IMR-90 (cell line): ENCODE measurements around the gene PKD1L1. TPM values are rescaled to one million over a fixed set of nuclear protein-coding genes. Genes with fewer than 3 reads are reported as not detected.

Source experiments
- ATAC-seq: fragments of 200-7000 bp; cut with Tn5 transposase; 2 replicates; pipeline ENCODE4 v1.9.1; 2020; ENCODE audit warnings: low read depth, mild to moderate bottlenecking, moderate library complexity
- BruUV-seq: library from RNA; stranded (reverse); fragments of 400-500 nt; replicated peaks from 2 replicates; lab custom pipeline; 2021; lab: Mats Ljungman, UMichigan
- CTCF ChIA-PET: fragments of 300-600 bp; formaldehyde crosslinking; extraction: SDS; loops from one replicate; lab custom pipeline; 2021; ENCODE audit warnings: antibody characterized with exemption; lab: Yijun Ruan, JAX
- POLR2A ChIA-PET: fragments of 300-600 bp; sonication (Branson Sonifier 250); formaldehyde crosslinking; loops from one replicate; lab custom pipeline; 2022; ENCODE audit warnings: antibody characterized with exemption; ENCODE audit not compliant: unreplicated experiment; lab: Charles Lee
- DNase-seq: peaks from one replicate; pipeline ENCODE4 v3.0.0; 2013
- H2AFZ ChIP-seq: replicated peaks from 2 replicates; pipeline ENCODE3; 2013; ENCODE audit warnings: low read length, mild to moderate bottlenecking; ENCODE audit not compliant: poor library complexity
- H2AK5ac ChIP-seq: 2 replicates; pipeline ENCODE4 v1.6.1; 2013; ENCODE audit warnings: low read depth, low read length, inconsistent platforms
- H2AK9ac ChIP-seq: replicated peaks from 2 replicates; pipeline ENCODE3; 2013; ENCODE audit warnings: mild to moderate bottlenecking, low read depth, low read length, moderate library complexity; ENCODE audit not compliant: poor library complexity
- H2BK120ac ChIP-seq: 2 replicates; pipeline ENCODE4 v1.6.1; 2013; ENCODE audit warnings: low read depth, low read length, inconsistent platforms
- H2BK15ac ChIP-seq: 3 replicates; pipeline ENCODE4 v1.6.1; 2013; ENCODE audit warnings: low read depth, low read length, inconsistent platforms
- H2BK20ac ChIP-seq: 2 replicates; pipeline ENCODE4 v1.6.1; 2013; ENCODE audit warnings: low read depth, mild to moderate bottlenecking, inconsistent platforms, low read length, moderate library complexity
- H2BK5ac ChIP-seq: 2 replicates; pipeline ENCODE4 v1.6.1; 2013; ENCODE audit warnings: mild to moderate bottlenecking, low read depth, low read length, inconsistent platforms; ENCODE audit not compliant: poor library complexity, severe bottlenecking
- H3K14ac ChIP-seq: replicated peaks from 2 replicates; pipeline ENCODE4 v1.6.1; 2013; ENCODE audit warnings: low read depth, low read length, inconsistent platforms
- H3K18ac ChIP-seq: 2 replicates; pipeline ENCODE4 v1.6.1; 2013; ENCODE audit warnings: low read depth, low read length, control low read depth
- H3K23ac ChIP-seq: 2 replicates; pipeline ENCODE4 v1.6.1; 2013; ENCODE audit warnings: low read depth, low read length, inconsistent platforms
- H3K27ac ChIP-seq: 2 replicates; pipeline ENCODE4 v1.5.1; 2013; ENCODE audit warnings: mild to moderate bottlenecking, control low read depth, low read length; ENCODE audit not compliant: insufficient read depth
- H3K27me3 ChIP-seq: 2 replicates; pipeline ENCODE4 v1.6.1; 2013; ENCODE audit warnings: low read length; ENCODE audit not compliant: control insufficient read depth, insufficient read depth
- H3K36me3 ChIP-seq: 2 replicates; pipeline ENCODE4 v1.6.1; 2013; ENCODE audit warnings: low read length, mixed read lengths; ENCODE audit not compliant: control insufficient read depth, insufficient read depth
- H3K4ac ChIP-seq: 2 replicates; pipeline ENCODE4 v1.6.1; 2013; ENCODE audit warnings: low read depth, low read length, inconsistent platforms
- H3K4me1 ChIP-seq: 2 replicates; pipeline ENCODE4 v1.6.1; 2013; ENCODE audit warnings: low read length, mixed read lengths; ENCODE audit not compliant: control insufficient read depth, insufficient read depth
- H3K4me2 ChIP-seq: 2 replicates; pipeline ENCODE4 v1.6.1; 2013; ENCODE audit warnings: low read depth, mild to moderate bottlenecking, control low read depth, low read length, moderate library complexity
- H3K4me3 ChIP-seq: 2 replicates; pipeline ENCODE4 v1.5.1; 2013; ENCODE audit warnings: low read depth, mild to moderate bottlenecking, control low read depth, low read length, moderate library complexity; ENCODE audit not compliant: insufficient read depth
- H3K56ac ChIP-seq: 2 replicates; pipeline ENCODE4 v1.6.1; 2013; ENCODE audit warnings: low read length, inconsistent platforms; ENCODE audit not compliant: insufficient read depth; ENCODE audit errors: extremely low read depth
- H3K79me1 ChIP-seq, 2 experiments: 2 replicates each; pipeline ENCODE4 v1.6.1; 2013; ENCODE audit warnings: low read length in 2 of 2, inconsistent platforms in 1 of 2, low read depth in 1 of 2
- H3K9ac ChIP-seq: 2 replicates; pipeline ENCODE4 v1.6.1; 2013; ENCODE audit warnings: low read depth, low read length, control low read depth
- H3K9me1 ChIP-seq: 2 replicates; pipeline ENCODE4 v1.6.1; 2013; ENCODE audit warnings: low read length, inconsistent platforms; ENCODE audit not compliant: insufficient read depth
- H3K9me3 ChIP-seq: 2 replicates; pipeline ENCODE4 v1.6.1; 2013; ENCODE audit warnings: low read length; ENCODE audit not compliant: control insufficient read depth, insufficient read depth
- H4K20me1 ChIP-seq: 2 replicates; pipeline ENCODE4 v1.6.1; 2013; ENCODE audit warnings: low read length, inconsistent platforms; ENCODE audit not compliant: insufficient read depth
- H4K5ac ChIP-seq: 2 replicates; pipeline ENCODE4 v1.6.1; 2013; ENCODE audit warnings: mild to moderate bottlenecking, low read depth, low read length, control low read depth
- H4K8ac ChIP-seq, 2 experiments: 2 replicates each; pipeline ENCODE4 v1.6.1; 2013; ENCODE audit warnings: low read depth in 2 of 2, low read length in 2 of 2, control low read depth in 1 of 2, inconsistent platforms in 1 of 2
- H4K91ac ChIP-seq: 2 replicates; pipeline ENCODE4 v1.6.1; 2013; ENCODE audit warnings: low read depth, low read length, inconsistent platforms; ENCODE audit not compliant: insufficient read depth
- BHLHE40 ChIP-seq: fragments of 150-350 bp; IDR thresholded peaks from 2 replicates; pipeline ENCODE4 v1.6.1; 2016; ENCODE audit warnings: mild to moderate bottlenecking, low read depth, low read length
- CEBPB ChIP-seq: IDR thresholded peaks from 2 replicates; pipeline ENCODE4 v1.6.1; 2012; ENCODE audit warnings: low read depth, low read length, improper control_type of control experiment
- CHD1 ChIP-seq: IDR thresholded peaks from 2 replicates; pipeline ENCODE4 v1.6.1; 2012; ENCODE audit warnings: low read depth, low read length, improper control_type of control experiment
- ELK1 ChIP-seq: fragments of 150-350 bp; IDR thresholded peaks from 2 replicates; pipeline ENCODE4 v1.6.1; 2016; ENCODE audit warnings: low read depth, mild to moderate bottlenecking, low read length, moderate library complexity, borderline replicate concordance
- FOS ChIP-seq: fragments of 150-350 bp; IDR thresholded peaks from 2 replicates; pipeline ENCODE4 v1.6.1; 2016; ENCODE audit warnings: low read depth, low read length
- MAFK ChIP-seq: IDR thresholded peaks from 2 replicates; pipeline ENCODE4 v1.6.1; 2012; ENCODE audit warnings: low read depth, low read length, improper control_type of control experiment
- MAZ ChIP-seq: IDR thresholded peaks from 2 replicates; pipeline ENCODE4 v1.6.1; 2012; ENCODE audit warnings: low read depth, mild to moderate bottlenecking, low read length, improper control_type of control experiment, moderate library complexity, borderline replicate concordance
- MXI1 ChIP-seq: IDR thresholded peaks from 2 replicates; pipeline ENCODE4 v1.6.1; 2012; ENCODE audit warnings: low read depth, mild to moderate bottlenecking, low read length, moderate library complexity, borderline replicate concordance
- NFE2L2 ChIP-seq: fragments of 150-350 bp; IDR thresholded peaks from 2 replicates; pipeline ENCODE4 v1.6.1; 2016; ENCODE audit warnings: low read depth, mild to moderate bottlenecking, low read length
- POLR2A ChIP-seq: IDR thresholded peaks from 2 replicates; pipeline ENCODE4 v1.6.1; 2012; ENCODE audit warnings: mild to moderate bottlenecking, low read depth, low read length
- RAD21 ChIP-seq: IDR thresholded peaks from 2 replicates; pipeline ENCODE4 v1.6.1; 2012; ENCODE audit warnings: low read length, improper control_type of control experiment
- RFX5 ChIP-seq: IDR thresholded peaks from 2 replicates; pipeline ENCODE4 v1.8.0; 2012; ENCODE audit warnings: low read depth, mild to moderate bottlenecking, low read length, moderate library complexity
- SMC3 ChIP-seq: fragments of 150-350 bp; IDR thresholded peaks from 2 replicates; pipeline ENCODE4 v1.6.1; 2016; ENCODE audit warnings: low read depth, mild to moderate bottlenecking, antibody characterized with exemption, low read length, moderate library complexity
- USF2 ChIP-seq: fragments of 150-350 bp; IDR thresholded peaks from 2 replicates; pipeline ENCODE4 v1.6.1; 2017; ENCODE audit warnings: mild to moderate bottlenecking, antibody characterized with exemption, low read length, low read depth
- WGBS, 2 experiments: methylation state at CpG; one replicate each; pipeline versions ENCODE4 v1.1.5 to v1.1.7; 2013; ENCODE audit warnings: missing lambda C conversion rate in 2 of 2; ENCODE audit not compliant: insufficient read length in 1 of 2; ENCODE audit errors: extremely low coverage in 2 of 2; 5-methylcytosine and 5-hydroxymethylcytosine counted together
- dilution Hi-C: fragments of 300-500 bp; cut with HindIII; formaldehyde crosslinking; loops from one replicate; pipeline ENCODE4 v1.14.3; 2018; ENCODE audit warnings: low sequenced_read_pairs; ENCODE audit not compliant: unreplicated experiment
- in situ Hi-C: fragments of 300-500 bp; cut with MboI; formaldehyde crosslinking; loops from 3 replicates; pipeline ENCODE4 v1.14.3; 2019; ENCODE audit warnings: low sequenced_read_pairs, inconsistent platforms, mixed read lengths
- intact Hi-C: fragments of 100-400 bp; cut with micrococcal nuclease; formaldehyde crosslinking; loops from 2 replicates; pipeline ENCODE4 v1.10.0; 2022
- polyA plus RNA-seq, 3 experiments: library from polyadenylated mRNA; depleted of rRNA; stranded (reverse); fragments of >200 nt; gene quantifications; 2 replicates each; pipeline ENCODE4 v1.2.3, GENCODE V29; 2012; ENCODE audit warnings: low replicate concordance in 1 of 3
- total RNA-seq: library from RNA; depleted of rRNA; stranded (reverse); fragments of >200 nt; gene quantifications from 2 replicates; pipeline ENCODE4 v1.2.3, GENCODE V29; 2012

The PKD1L1 gene
- total and polyA plus RNA-seq, 2 of the 4 experiments (the other 2 are of a cell fraction): under 0.01 to 0.15 TPM

- no peak overlapping the region for H4K8ac ChIP-seq
- H3K36me3 ChIP-seq: no peaks in the 10 kb centered on the region
- no peaks in the 10 kb centered on the region for H3K79me1 ChIP-seq
- 99% methylated on average over 7 of the region's 11 CpGs; no CpG with 5 or more reads in 1 of the 2 experiments for WGBS, 2 experiments
- H3K9ac ChIP-seq: no peak overlapping the region
- peaks cover 4% of the 10 kb centered on the region for H3K4me1 ChIP-seq
- peak overlapping the region; percentile 49; the same call in 1 of the 2 replicates for H2BK120ac ChIP-seq
- ChIA-PET POLR2A (no interaction called here), CTCF (interaction anchor here (0.5 kb wide), 1 partner anchor 560 kb away, joined by 3 read pairs; no protein-coding TSS in a partner anchor)
- H2BK20ac ChIP-seq: peak overlapping the region; percentile 23
- no TSS peak for BruUV-seq
- H3K9me3 ChIP-seq: no peaks in the 10 kb centered on the region
- dilution Hi-C loops (no loop called here), intact Hi-C loops (loop anchor here (5.0 kb wide), 3 partner anchors 53 to 363 kb away; no protein-coding TSS in a partner anchor), in situ Hi-C loops (loop anchor here (5.0 to 10.0 kb wide), 3 partner anchors 230 to 550 kb away; partner anchors contain the start of gene TNS3)
- no peak overlapping the region for H3K4me2 ChIP-seq
- H3K27ac ChIP-seq: no peak overlapping the region
- no peak overlapping the region for H2AK9ac ChIP-seq
- no peak overlapping the region for H2BK5ac ChIP-seq
- peaks cover 6% of the 10 kb centered on the region; the same call in 1 of the 2 replicates for H3K9me1 ChIP-seq
- no peak overlapping the region for H3K56ac ChIP-seq
- DNase-seq (no peak), ATAC-seq (no peak)
- 0 out of 2 replicates have a peak overlapping the region, but pooled peaks have one; percentile 34 for H2AK5ac ChIP-seq
- H3K14ac ChIP-seq: peak overlapping the region; percentile 11; the same call in 1 of the 2 replicates
- H4K5ac ChIP-seq: no peak overlapping the region; the same call in 1 of the 2 replicates
- H3K4ac ChIP-seq: peak overlapping the region; percentile 48; the same call in 1 of the 2 replicates
- no peak overlapping the region for H2AFZ ChIP-seq
- no peaks in the 10 kb centered on the region for H3K27me3 ChIP-seq
- H4K91ac ChIP-seq: peak overlapping the region; percentile 17; the same call in 1 of the 2 replicates
- H2BK15ac ChIP-seq: no peak overlapping the region; the same call in 2 of the 3 replicates
- H3K4me3 ChIP-seq: no peak overlapping the region
- H4K20me1 ChIP-seq: no peaks in the 10 kb centered on the region
- H3K23ac ChIP-seq: no peak overlapping the region
- H3K18ac ChIP-seq: no peak overlapping the region
- TF ChIP-seq FOS: no peak
- TF ChIP-seq CEBPB: no peak
- no peak for TF ChIP-seq NFE2L2
- TF ChIP-seq MAZ: no peak
- no peak for TF ChIP-seq CHD1
- no peak for TF ChIP-seq USF2
- TF ChIP-seq BHLHE40: no peak
- no peak for TF ChIP-seq SMC3
- no peak for TF ChIP-seq MAFK
- TF ChIP-seq RAD21: no peak
- no peak for TF ChIP-seq POLR2A
- no peak for TF ChIP-seq MXI1
- TF ChIP-seq ELK1: no peak
- TF ChIP-seq RFX5: no peak
These were observed 133.2 kb downstream of the PKD1L1 start for GRCh38 chr7:47814905-47815613.
